GM12874 (cell line): Measurements from ENCODE around the gene PSENEN.

Source experiments
- CTCF ChIP-seq: IDR thresholded peaks from 2 replicates; pipeline ENCODE4 v1.5.1; 2011; ENCODE audit warnings: low read depth, mild to moderate bottlenecking, control low read depth, low read length, moderate library complexity; ENCODE audit not compliant: insufficient read depth

PSENEN gene

GRCh38 chr19:35738887-35739229, 6.6 kb upstream of the PSENEN start:
- TF ChIP-seq CTCF: no peak

- TF ChIP-seq CTCF: no peak
Measured at GRCh38 chr19:35739275-35740107, 6.0 kb upstream of the PSENEN start.

- no peak for TF ChIP-seq CTCF
Measured at GRCh38 chr19:35740108-35740422, 5.4 kb upstream of the PSENEN start.

DNA sequence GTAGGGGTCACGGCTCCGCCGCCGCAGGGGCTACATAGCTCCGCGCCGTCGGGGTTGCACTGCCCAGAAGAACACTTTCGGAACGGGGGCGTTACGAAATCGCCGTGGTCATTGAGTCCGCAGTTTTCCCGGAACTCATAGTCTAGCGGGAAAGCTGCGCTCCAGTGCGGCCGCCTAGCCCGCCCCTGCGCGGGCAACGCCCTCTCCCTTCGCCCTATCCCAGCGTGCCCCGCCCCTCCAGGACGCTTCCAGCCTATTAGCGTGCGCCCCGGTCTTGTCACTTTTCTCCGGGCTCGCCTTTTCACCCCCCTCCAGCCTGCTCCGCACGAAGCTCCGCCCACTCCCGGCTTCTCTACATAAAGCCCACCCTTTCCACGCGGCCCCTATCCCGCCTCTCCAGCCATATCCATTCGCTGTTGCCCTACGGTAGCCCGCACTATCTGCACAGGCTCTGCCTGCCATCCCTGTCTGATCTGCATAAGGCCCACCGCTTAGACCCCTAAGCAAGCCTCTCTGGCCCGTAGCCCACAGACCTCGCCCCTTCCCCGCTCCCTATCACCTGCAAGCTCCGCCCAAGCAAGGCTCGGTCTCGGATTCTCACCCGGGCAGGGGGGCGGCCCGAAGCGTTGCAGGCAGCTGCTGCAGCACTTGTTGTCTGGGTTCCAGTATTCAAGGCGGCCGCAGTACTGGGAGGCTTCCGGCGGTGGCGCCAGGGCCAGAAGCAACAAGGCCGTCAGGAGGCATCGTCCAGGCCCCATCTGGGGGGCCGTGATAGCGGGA, 4.8 kb upstream of the PSENEN start:
- TF ChIP-seq CTCF: peak; percentile 28

DNA sequence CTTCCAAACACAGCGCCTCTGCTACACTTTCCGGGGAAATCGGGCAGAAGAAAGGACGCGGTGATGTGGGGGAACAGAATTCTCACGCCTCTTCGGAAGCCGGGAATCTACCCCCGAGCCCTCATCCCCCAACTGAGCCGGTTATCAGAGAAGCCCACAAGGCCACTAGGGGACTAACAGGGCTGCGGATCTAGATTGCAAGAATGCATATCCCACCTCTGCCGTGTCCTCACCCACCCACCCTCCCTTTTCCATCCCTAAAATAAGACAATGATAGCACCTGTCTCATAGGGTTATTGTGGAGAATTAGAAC, 4.3 kb upstream of the PSENEN start:
- no peak for TF ChIP-seq CTCF

- no peak for TF ChIP-seq CTCF
Measured at GRCh38 chr19:35742121-35742724, 3.2 kb upstream of the PSENEN start, which contains the start of gene IGFLR1. Gene IGFLR1, minus strand, starts transcription at chr19:35742452. Its CDS starts 1,272 bp downstream, at chr19:35741180.

DNA sequence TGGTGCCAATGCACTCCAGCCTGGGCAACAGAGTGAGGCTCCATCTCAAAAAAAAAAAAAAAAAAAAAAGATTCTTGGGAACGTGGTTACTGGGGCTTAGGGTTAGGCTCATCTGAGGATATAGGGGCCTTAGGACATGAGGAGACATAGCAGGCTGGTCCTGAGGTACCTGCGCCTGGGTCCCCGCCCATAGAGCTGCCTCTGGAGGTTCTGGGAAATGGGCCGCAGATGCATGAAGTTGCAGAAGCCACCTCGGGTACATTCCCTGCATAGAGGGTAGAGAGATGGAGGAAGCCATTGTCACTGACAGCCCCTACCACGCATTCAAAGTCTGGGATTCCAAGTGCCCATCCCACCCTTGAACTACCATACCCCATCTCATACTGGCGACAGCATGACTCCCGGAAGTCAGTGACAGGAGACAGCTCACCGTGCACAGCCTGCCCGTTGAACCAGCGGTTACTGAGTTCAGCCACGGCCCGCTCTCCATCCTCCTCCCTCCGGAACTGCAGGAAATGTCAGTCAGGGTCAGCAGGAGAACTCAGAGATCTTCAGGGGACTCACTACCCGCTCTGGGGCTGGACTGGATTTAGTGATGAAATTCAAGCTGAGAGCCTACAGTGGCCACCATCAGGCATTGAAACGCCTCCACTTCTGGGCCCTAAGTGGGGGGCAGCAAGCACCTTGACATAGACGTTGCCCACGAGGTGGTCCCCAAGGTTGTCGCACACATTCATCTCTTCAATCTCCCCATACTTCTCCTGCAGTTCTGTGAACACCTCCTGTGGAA, 1.6 kb upstream of the PSENEN start:
- no peak for TF ChIP-seq CTCF
